Endothelial cell of umbilical vein (primary cell): Measurements from ENCODE around the gene NPTN. TPM values are rescaled to one million over a fixed set of nuclear protein-coding genes. Genes with fewer than 3 reads are reported as not detected.

ENCODE experiments used
- BruUV-seq: library from RNA; stranded (reverse); fragments of 400-500 nt; replicated peaks from 2 replicates; lab custom pipeline; 2021; lab: Mats Ljungman, UMichigan
- CTCF ChIA-PET: fragments of 300-600, 350-600 bp; sonication (Branson Sonifier 250); formaldehyde crosslinking; loops from one replicate; lab custom pipeline; 2021; ENCODE audit warnings: antibody characterized with exemption, inconsistent platforms; lab: Charles Lee
- POLR2A ChIA-PET: fragments of 300-600, 350-600 bp; sonication (Branson Sonifier 250); formaldehyde crosslinking; loops from one replicate; lab custom pipeline; 2021; ENCODE audit warnings: antibody characterized with exemption, inconsistent platforms; lab: Charles Lee
- DNase-seq: peaks from one replicate; pipeline ENCODE4 v3.0.0-alpha.2; 2011; ENCODE audit warnings: low read depth, low spot score
- FAIRE-seq: peaks from 2 replicates; lab custom pipeline; 2011; peaks lifted over from hg19 to GRCh38; lab: Jason Lieb, UNC
- H2AFZ ChIP-seq: 2 replicates; pipeline ENCODE4 v1.6.0; 2012; ENCODE audit warnings: low read depth, low read length, control low read depth, inconsistent platforms
- H3K27ac ChIP-seq: 2 replicates; pipeline ENCODE4 v1.5.1; 2011; ENCODE audit warnings: low read depth, mild to moderate bottlenecking, control low read depth, low read length, moderate library complexity; ENCODE audit not compliant: insufficient read depth
- H3K27me3 ChIP-seq, 2 experiments: 2 replicates each; pipeline versions ENCODE4 v1.6.0 to v1.6.1; 2011; ENCODE audit warnings: low read length in 2 of 2, mixed read lengths in 1 of 2; ENCODE audit not compliant: control insufficient read depth in 2 of 2, insufficient read depth in 2 of 2
- H3K36me3 ChIP-seq, 2 experiments: 2 replicates in 1 of 2; 3 replicates in 1 of 2; pipeline ENCODE4 v1.5.1; 2011; ENCODE audit warnings: low read length in 2 of 2, mild to moderate bottlenecking in 1 of 2, moderate library complexity in 1 of 2; ENCODE audit not compliant: control insufficient read depth in 2 of 2, insufficient read depth in 2 of 2; ENCODE audit errors: extremely low read depth in 1 of 2
- H3K4me1 ChIP-seq: 3 replicates; pipeline ENCODE4 v1.5.1; 2011; ENCODE audit warnings: mild to moderate bottlenecking, low read length; ENCODE audit not compliant: control insufficient read depth, insufficient read depth; ENCODE audit errors: extremely low read depth
- H3K4me2 ChIP-seq: 2 replicates; pipeline ENCODE4 v1.6.1; 2011; ENCODE audit warnings: low read length, control low read depth, mixed read lengths; ENCODE audit not compliant: insufficient read depth
- H3K4me3 ChIP-seq, 3 experiments: fragments of 200-600 bp in 1 of 3; sonication (generic), shearing (Covaris generic) in 1 of 3; replicated peaks in 1 of 3; 2 replicates each; pipeline ENCODE4 v1.5.1; 2011 to 2016; ENCODE audit warnings: control low read depth in 3 of 3, low read length in 3 of 3, mild to moderate bottlenecking in 2 of 3, inconsistent platforms in 1 of 3, low read depth in 1 of 3, moderate library complexity in 1 of 3; ENCODE audit not compliant: insufficient read depth in 1 of 3
- H3K79me2 ChIP-seq: 2 replicates; pipeline ENCODE4 v1.6.0; 2012; ENCODE audit warnings: low read length, inconsistent platforms; ENCODE audit not compliant: control insufficient read depth, insufficient read depth
- H3K9ac ChIP-seq: replicated peaks from 2 replicates; pipeline ENCODE3; 2011; ENCODE audit warnings: low read length, control low read depth; ENCODE audit not compliant: insufficient read depth; ENCODE audit errors: extremely low read depth
- H3K9me1 ChIP-seq: replicated peaks from 3 replicates; pipeline ENCODE4 v1.6.0; 2011; ENCODE audit warnings: mild to moderate bottlenecking, low read length; ENCODE audit not compliant: control insufficient read depth, insufficient read depth; ENCODE audit errors: extremely low read depth
- H3K9me3 ChIP-seq: replicated peaks from 2 replicates; pipeline ENCODE4 v1.5.1; 2012; ENCODE audit warnings: low read length, inconsistent platforms; ENCODE audit not compliant: control insufficient read depth, insufficient read depth
- H4K20me1 ChIP-seq: replicated peaks from 2 replicates; pipeline ENCODE3; 2011; ENCODE audit warnings: mild to moderate bottlenecking, low read length; ENCODE audit not compliant: control insufficient read depth, insufficient read depth; ENCODE audit errors: extremely low read depth
- EZH2 ChIP-seq: IDR thresholded peaks from 2 replicates; pipeline ENCODE4 v1.6.1; 2012; ENCODE audit warnings: borderline replicate concordance, low read depth, mild to moderate bottlenecking, moderate library complexity, low read length, inconsistent platforms; ENCODE audit not compliant: severe bottlenecking
- FOS ChIP-seq: IDR thresholded peaks from 2 replicates; pipeline ENCODE4 v1.6.1; 2011; ENCODE audit warnings: mild to moderate bottlenecking, low read length, moderate library complexity, borderline replicate concordance; ENCODE audit not compliant: insufficient read depth
- GATA2 ChIP-seq: IDR thresholded peaks from 2 replicates; pipeline ENCODE4 v1.7.0; 2011; ENCODE audit warnings: low read depth, mild to moderate bottlenecking, moderate library complexity, mixed read lengths, low read length; ENCODE audit not compliant: insufficient read length, insufficient read depth
- JUN ChIP-seq: IDR thresholded peaks from 2 replicates; pipeline ENCODE4 v1.6.1; 2011; ENCODE audit warnings: borderline replicate concordance, low read depth; ENCODE audit not compliant: insufficient read length, insufficient read depth
- MYC ChIP-seq: IDR thresholded peaks from one replicate; pipeline ENCODE4 v1.6.1; 2011; ENCODE audit warnings: mild to moderate bottlenecking, low read depth, low read length
- POLR2A ChIP-seq: IDR thresholded peaks from 2 replicates; pipeline ENCODE4 v1.6.1; 2012; ENCODE audit warnings: low read depth, mild to moderate bottlenecking, control low read depth, low read length
- POLR2AphosphoS5 ChIP-seq: IDR thresholded peaks from 2 replicates; pipeline ENCODE4 v1.6.1; 2012; ENCODE audit warnings: low read depth, mild to moderate bottlenecking, control low read depth, low read length, moderate library complexity; ENCODE audit not compliant: insufficient read depth
- dilution Hi-C: fragments of 300-500 bp; cut with MboI; formaldehyde crosslinking; loops from one replicate; pipeline ENCODE4 v1.15.0; 2019; ENCODE audit warnings: low sequenced_read_pairs; ENCODE audit not compliant: extremely low pct_ligation_motif_present
- intact Hi-C: fragments of 100-400 bp; cut with micrococcal nuclease; formaldehyde crosslinking; loops from one replicate; pipeline ENCODE4 v1.10.0; 2022
- polyA plus RNA-seq, 4 experiments: library from polyadenylated mRNA; depleted of rRNA in 3 of 4; stranded (reverse) in 3 of 4; unstranded in 1 of 4; fragments of >200 nt; gene quantifications; 2 replicates each; pipeline versions ENCODE4 v1.2.1 to v1.2.3, GENCODE V29; 2011 to 2012; ENCODE audit warnings: missing spikeins in 1 of 4
- total RNA-seq: library from RNA; stranded (reverse); gene quantifications from 2 replicates; pipeline ENCODE4 v1.2.3, GENCODE V29; 2021
- TF ChIP-seq, protein P1 (sequence below): IDR thresholded peaks from 2 replicates; pipeline ENCODE4 v1.6.1; 2011; ENCODE audit not compliant: insufficient read depth, insufficient read length
- TF ChIP-seq, protein P2 (sequence below), 2 donors: IDR thresholded peaks; 1 replicate in 1 of 2; 2 replicates in 1 of 2; pipeline ENCODE4 v1.5.1; 2011; ENCODE audit warnings: low read length in 2 of 2, mild to moderate bottlenecking in 2 of 2, moderate library complexity in 2 of 2, control low read depth in 1 of 2, inconsistent platforms in 1 of 2, low read depth in 1 of 2; ENCODE audit not compliant: insufficient read depth in 1 of 2; ENCODE audit errors: extremely low read depth in 1 of 2

The NPTN gene
- total and polyA plus RNA-seq, 2 donors (not counting 3 experiments of a cell fraction or from before 2014, with no cell fraction given) = 77.4 to 81.3 TPM

DNA sequence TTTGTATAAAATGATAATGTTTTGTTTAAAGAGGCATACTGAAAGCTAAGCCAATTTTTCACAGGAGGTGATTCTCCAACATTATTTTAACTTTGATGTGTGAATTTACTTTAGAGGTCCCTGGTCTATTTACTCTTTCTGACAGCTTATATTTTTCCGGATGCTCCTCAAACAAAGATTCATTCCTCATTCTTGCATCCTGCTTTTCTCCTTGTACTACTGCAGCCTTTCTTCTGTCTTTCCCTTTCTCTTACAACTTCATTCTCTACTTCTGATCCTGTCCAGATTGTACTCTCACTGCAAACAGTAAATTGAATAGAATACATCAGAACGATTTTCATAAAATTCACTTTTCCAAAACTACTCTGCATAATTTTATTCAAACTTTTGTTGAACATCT, 5.1 kb downstream of the NPTN start:
- no TSS peak for BruUV-seq
- CTCF ChIA-PET = interaction anchor here (1.0 to 1.5 kb wide), 6 partner anchors 8 to 77 kb away, joined by 3 to 4 read pairs (median 3); no protein-coding TSS in a partner anchor
- FAIRE-seq = no peak

DNA sequence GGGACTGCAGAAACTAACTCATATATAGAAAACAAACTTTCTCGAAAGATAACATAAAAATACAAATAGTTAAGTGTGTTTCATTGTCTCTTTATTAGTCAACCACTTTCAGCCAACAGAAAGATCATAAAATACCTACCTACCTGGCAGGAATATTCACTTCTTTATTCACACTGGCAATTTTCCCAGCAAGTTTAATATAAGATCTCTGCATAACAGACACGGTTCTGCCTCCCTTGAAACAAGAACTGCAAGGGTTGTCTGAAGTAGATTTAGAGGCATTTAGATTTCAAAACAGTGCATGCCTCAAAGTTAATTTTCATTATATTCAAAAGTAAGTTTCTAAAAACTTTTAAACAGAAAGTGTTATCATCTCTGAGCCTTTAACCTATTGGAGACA, 7.1 kb downstream of the NPTN start:
- Histone ChIP-seq H3K9ac (no peak overlapping the region), H3K4me2 (no peak overlapping the region), H3K36me3 (no peaks in the 10 kb centered on the region), H3K4me1 (peaks cover 10% of the 10 kb centered on the region), H3K79me2 (peaks cover 87% of the 10 kb centered on the region), H3K27me3 (no peaks in the 10 kb centered on the region), H2AFZ (no peak overlapping the region), H3K27ac (no peak overlapping the region), H4K20me1 (peaks cover 30% of the 10 kb centered on the region), H3K4me3 (no peak overlapping the region), H3K9me1 (peaks cover 3% of the 10 kb centered on the region), H3K9me3 (no peaks in the 10 kb centered on the region)
- intact Hi-C loops (no loop called here), dilution Hi-C loops (no loop called here)
- FAIRE-seq = no peak
- POLR2A ChIA-PET = no interaction called here
- TF ChIP-seq FOS (no peak), POLR2A (no peak), MYC (no peak), GATA2 (no peak), EZH2 (no peak), POLR2AphosphoS5 (no peak), JUN (no peak)
- TF ChIP-seq, protein P1, sequence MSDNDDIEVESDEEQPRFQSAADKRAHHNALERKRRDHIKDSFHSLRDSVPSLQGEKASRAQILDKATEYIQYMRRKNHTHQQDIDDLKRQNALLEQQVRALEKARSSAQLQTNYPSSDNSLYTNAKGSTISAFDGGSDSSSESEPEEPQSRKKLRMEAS = no peak
- TF ChIP-seq, protein P2, sequence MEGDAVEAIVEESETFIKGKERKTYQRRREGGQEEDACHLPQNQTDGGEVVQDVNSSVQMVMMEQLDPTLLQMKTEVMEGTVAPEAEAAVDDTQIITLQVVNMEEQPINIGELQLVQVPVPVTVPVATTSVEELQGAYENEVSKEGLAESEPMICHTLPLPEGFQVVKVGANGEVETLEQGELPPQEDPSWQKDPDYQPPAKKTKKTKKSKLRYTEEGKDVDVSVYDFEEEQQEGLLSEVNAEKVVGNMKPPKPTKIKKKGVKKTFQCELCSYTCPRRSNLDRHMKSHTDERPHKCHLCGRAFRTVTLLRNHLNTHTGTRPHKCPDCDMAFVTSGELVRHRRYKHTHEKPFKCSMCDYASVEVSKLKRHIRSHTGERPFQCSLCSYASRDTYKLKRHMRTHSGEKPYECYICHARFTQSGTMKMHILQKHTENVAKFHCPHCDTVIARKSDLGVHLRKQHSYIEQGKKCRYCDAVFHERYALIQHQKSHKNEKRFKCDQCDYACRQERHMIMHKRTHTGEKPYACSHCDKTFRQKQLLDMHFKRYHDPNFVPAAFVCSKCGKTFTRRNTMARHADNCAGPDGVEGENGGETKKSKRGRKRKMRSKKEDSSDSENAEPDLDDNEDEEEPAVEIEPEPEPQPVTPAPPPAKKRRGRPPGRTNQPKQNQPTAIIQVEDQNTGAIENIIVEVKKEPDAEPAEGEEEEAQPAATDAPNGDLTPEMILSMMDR (IDR thresholded peaks at IDR 0.05; ENCODE audit: extremely low read depth in 1 of 2, insufficient read depth in 1 of 2, low read depth in 1 of 2, low read length in 2 of 2) = no peak
- no peak for DNase-seq
- BruUV-seq = no TSS peak
- CTCF ChIA-PET = no interaction called here

More for the DNA sequence above, 5.1 kb downstream of the NPTN start:
- no peak for DNase-seq
- no peaks in the 10 kb centered on the region for H3K27me3 ChIP-seq
- H4K20me1 ChIP-seq = peaks cover 28% of the 10 kb centered on the region
- no peak overlapping the region for H3K4me2 ChIP-seq
- no peak overlapping the region for H3K4me3 ChIP-seq
- H3K9me1 ChIP-seq = peaks cover 3% of the 10 kb centered on the region
- dilution Hi-C loops (no loop called here), intact Hi-C loops (no loop called here)
- H3K36me3 ChIP-seq = no peaks in the 10 kb centered on the region
- no peak overlapping the region for H3K9ac ChIP-seq
- H3K27ac ChIP-seq = no peak overlapping the region
- H3K79me2 ChIP-seq = peaks cover 85% of the 10 kb centered on the region
- no peak overlapping the region for H2AFZ ChIP-seq
- no peaks in the 10 kb centered on the region for H3K9me3 ChIP-seq
- peaks cover 19% of the 10 kb centered on the region for H3K4me1 ChIP-seq
- no peak for TF ChIP-seq JUN
- POLR2A ChIA-PET = no interaction called here
